Measurements from ENCODE around the gene PXDN.
"Not testable (repeated sequence)": the region's sequence is repeated elsewhere in the genome, so short reads cannot be mapped to it uniquely, and the experiment has no call there.

Gene PXDN

GRCh38 chr2:1770566-1771380 lies 26.5 kb upstream of the PXDN start:
- Mint-ChIP-seq H3K27me3 (peaks cover 9% of the 10 kb centered on the region), H3K4me1 (no peaks in the 10 kb centered on the region), H3K9me3 (no peaks in the 10 kb centered on the region), H3K36me3 (ENCODE audit: insufficient read depth) (no peaks in the 10 kb centered on the region), H3K27ac (ENCODE audit: low read depth) (no peak overlapping the region), H3K4me3 (no peak overlapping the region)
- no peak for ATAC-seq (replicated peaks; ENCODE audit: extremely low read depth, poor library complexity, severe bottlenecking)
- DNase-seq (ENCODE audit: low spot score in 2 of 2), result no peak

- Mint-ChIP-seq H3K4me3 (no peak overlapping the region), H3K36me3 (ENCODE audit: insufficient read depth) (no peaks in the 10 kb centered on the region), H3K27me3 (peaks cover 9% of the 10 kb centered on the region), H3K27ac (ENCODE audit: low read depth) (no peak overlapping the region), H3K4me1 (no peaks in the 10 kb centered on the region), H3K9me3 (no peaks in the 10 kb centered on the region)
- no peak for DNase-seq (ENCODE audit: low spot score in 2 of 2)
- no peak for ATAC-seq (replicated peaks; ENCODE audit: extremely low read depth, poor library complexity, severe bottlenecking)
Measured at GRCh38 chr2:1769703-1770422, 25.5 kb upstream of the PXDN start.

GRCh38 chr2:1767939-1768691 lies 23.8 kb upstream of the PXDN start:
- Mint-ChIP-seq H3K36me3 (ENCODE audit: insufficient read depth) (no peaks in the 10 kb centered on the region), H3K27ac (ENCODE audit: low read depth) (no peak overlapping the region), H3K9me3 (no peaks in the 10 kb centered on the region), H3K4me3 (no peak overlapping the region), H3K27me3 (peaks cover 9% of the 10 kb centered on the region), H3K4me1 (no peaks in the 10 kb centered on the region)
- ATAC-seq (replicated peaks; ENCODE audit: extremely low read depth, poor library complexity, severe bottlenecking) (no peak), DNase-seq (ENCODE audit: low spot score in 2 of 2) (no peak)

DNA sequence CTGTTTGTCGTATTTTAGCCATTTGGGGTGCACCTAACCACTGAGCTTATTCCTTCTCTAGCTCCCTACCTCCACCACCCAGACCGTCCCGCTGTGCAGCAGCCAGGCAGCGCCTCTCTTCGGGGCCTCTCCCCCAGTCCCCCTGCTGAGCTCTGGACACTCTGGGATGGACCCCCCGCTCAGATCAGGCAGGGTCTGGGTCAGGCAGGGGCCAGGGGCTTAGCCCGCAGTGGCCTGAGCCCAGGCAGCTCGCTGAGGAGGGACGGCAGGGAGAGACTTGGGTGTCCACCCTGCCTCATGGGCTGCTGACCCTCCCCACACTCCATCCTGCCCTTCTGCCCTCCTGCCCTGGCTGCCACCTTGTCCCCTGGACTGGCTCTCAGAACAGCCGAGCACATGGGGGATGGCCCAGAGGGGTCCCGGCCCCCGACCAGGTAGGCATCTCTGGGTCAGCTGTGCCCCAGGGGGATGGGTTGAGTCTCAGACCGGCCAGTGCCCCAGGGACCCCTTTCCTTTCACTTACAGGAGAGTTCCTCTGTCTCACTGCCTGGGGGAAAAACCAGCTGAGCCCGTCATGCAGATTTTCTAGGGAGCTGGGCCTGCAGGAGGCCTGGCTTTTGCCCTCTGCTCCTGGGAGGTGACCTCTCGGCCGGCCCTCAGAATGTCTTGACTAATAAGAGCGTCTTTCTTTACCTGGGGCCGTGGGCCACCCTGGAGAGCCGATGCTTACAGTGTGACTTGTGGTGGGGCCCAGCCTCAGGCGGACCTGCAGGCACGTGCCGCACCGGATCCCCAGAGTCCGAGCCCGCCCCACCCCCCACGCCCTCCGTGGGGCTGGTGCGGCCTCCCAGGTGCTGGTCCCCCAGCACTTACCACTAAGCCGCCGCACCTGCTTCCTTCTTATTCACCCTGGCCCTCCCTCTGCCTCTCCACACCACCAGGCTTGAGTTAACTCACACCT lies 22.8 kb upstream of the PXDN start:
- DNase-seq (ENCODE audit: low spot score in 2 of 2) (no peak), ATAC-seq (replicated peaks; ENCODE audit: extremely low read depth, poor library complexity, severe bottlenecking) (no peak)
- no peaks in the 10 kb centered on the region for H3K4me1 Mint-ChIP-seq
- H3K9me3 Mint-ChIP-seq, result peaks cover 6% of the 10 kb centered on the region
- no peaks in the 10 kb centered on the region for H3K36me3 Mint-ChIP-seq (ENCODE audit: insufficient read depth)
- H3K27me3 Mint-ChIP-seq, result peaks cover 9% of the 10 kb centered on the region
- no peak overlapping the region for H3K4me3 Mint-ChIP-seq
- no peak overlapping the region for H3K27ac Mint-ChIP-seq (ENCODE audit: low read depth)

GRCh38 chr2:1766425-1766824 lies 22.1 kb upstream of the PXDN start:
- H3K4me1 Mint-ChIP-seq, result no peaks in the 10 kb centered on the region
- H3K27ac Mint-ChIP-seq (ENCODE audit: low read depth), result no peak overlapping the region

GRCh38 chr2:1765201-1765600 lies 20.9 kb upstream of the PXDN start:
- not testable (repeated sequence) for ATAC-seq (replicated peaks; ENCODE audit: extremely low read depth, poor library complexity, severe bottlenecking); DNase-seq (ENCODE audit: low spot score in 2 of 2); H3K4me3 Mint-ChIP-seq; H3K4me1 Mint-ChIP-seq; H3K27me3 Mint-ChIP-seq; H3K27ac Mint-ChIP-seq (ENCODE audit: low read depth); H3K36me3 Mint-ChIP-seq (ENCODE audit: insufficient read depth)
- H3K9me3 Mint-ChIP-seq, result peaks cover 11% of the 10 kb centered on the region

More at GRCh38 chr2:1766425-1766824, 22.1 kb upstream of the PXDN start:
- ATAC-seq (replicated peaks; ENCODE audit: extremely low read depth, poor library complexity, severe bottlenecking), result no peak
- Mint-ChIP-seq H3K27me3 (peaks cover 9% of the 10 kb centered on the region), H3K9me3 (peaks cover 6% of the 10 kb centered on the region), H3K4me3 (no peak overlapping the region), H3K36me3 (ENCODE audit: insufficient read depth) (peaks cover under 1% of the 10 kb centered on the region)
- DNase-seq (ENCODE audit: low spot score in 2 of 2), result no peak

DNA sequence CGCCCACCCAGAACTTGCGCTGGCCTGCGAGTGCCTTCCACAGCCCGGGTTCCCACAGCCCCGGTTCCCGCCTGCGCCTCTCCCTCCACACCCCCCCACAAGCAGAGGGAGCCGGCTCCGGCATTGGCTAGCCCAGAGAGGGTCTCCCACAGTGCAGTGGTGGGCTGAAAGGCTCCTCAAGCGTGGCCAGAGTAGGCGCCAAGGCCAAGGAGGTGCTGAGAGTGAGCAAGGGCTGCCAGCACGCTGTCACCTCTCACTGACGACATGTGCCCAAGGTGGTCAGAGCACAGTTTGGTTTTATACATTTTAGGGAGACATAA lies 15.3 kb upstream of the PXDN start:
- ATAC-seq (replicated peaks; ENCODE audit: extremely low read depth, poor library complexity, severe bottlenecking) (no peak), DNase-seq (ENCODE audit: low spot score in 2 of 2) (no peak)
- no peak overlapping the region for H3K4me3 Mint-ChIP-seq
- H3K4me1 Mint-ChIP-seq, result no peaks in the 10 kb centered on the region
- no peak overlapping the region for H3K27ac Mint-ChIP-seq (ENCODE audit: low read depth)
- H3K36me3 Mint-ChIP-seq (ENCODE audit: insufficient read depth), result peaks cover 3% of the 10 kb centered on the region
- peaks cover 11% of the 10 kb centered on the region for H3K9me3 Mint-ChIP-seq
- peaks cover 18% of the 10 kb centered on the region for H3K27me3 Mint-ChIP-seq

DNA sequence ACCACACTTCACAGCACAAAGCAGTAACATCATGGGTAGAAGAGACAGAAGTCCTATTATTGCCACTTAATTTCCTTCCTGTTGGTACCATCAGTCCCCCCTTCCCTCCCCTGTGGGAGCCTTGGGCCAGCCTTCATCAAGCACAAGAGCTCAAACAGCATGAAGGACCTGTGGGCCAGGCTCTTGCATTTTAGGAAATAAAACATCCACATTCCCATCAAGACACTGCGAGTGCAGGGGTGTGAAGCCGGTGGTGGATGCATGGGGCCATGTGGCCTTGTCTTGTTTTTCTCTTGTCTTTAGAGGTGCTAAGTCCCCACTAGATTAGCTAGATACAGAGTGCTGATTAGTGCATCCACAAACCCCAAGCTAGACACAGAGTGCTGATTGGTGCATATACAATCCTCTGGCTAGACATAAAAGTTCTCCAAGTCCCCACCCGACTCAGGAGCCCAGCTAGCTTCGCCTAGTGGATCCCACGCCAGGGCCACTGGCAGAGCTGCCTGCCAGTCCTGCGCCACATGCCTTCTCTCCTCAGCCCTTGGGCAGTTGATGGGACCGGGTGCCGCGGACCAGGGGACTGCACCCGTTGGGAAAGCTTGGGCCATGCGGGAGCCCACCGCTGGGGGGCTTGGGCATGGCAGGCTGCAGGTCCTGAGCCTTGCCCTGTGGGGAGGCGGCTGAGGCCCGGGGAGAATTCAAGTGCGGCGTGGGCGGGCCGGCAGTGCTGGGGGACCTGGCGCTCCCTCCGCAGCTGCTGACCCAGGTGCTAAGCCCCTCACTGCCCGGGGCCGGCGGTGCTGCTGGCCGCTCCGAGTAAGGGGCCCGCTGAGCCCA lies 14.7 kb upstream of the PXDN start:
- Mint-ChIP-seq H3K9me3 (peaks cover 11% of the 10 kb centered on the region), H3K4me3 (no peak overlapping the region), H3K27ac (ENCODE audit: low read depth) (no peak overlapping the region), H3K4me1 (no peaks in the 10 kb centered on the region), H3K36me3 (ENCODE audit: insufficient read depth) (peaks cover 3% of the 10 kb centered on the region), H3K27me3 (peaks cover 18% of the 10 kb centered on the region)
- no peak for DNase-seq (ENCODE audit: low spot score in 2 of 2)
- no peak for ATAC-seq (replicated peaks; ENCODE audit: extremely low read depth, poor library complexity, severe bottlenecking)

DNA sequence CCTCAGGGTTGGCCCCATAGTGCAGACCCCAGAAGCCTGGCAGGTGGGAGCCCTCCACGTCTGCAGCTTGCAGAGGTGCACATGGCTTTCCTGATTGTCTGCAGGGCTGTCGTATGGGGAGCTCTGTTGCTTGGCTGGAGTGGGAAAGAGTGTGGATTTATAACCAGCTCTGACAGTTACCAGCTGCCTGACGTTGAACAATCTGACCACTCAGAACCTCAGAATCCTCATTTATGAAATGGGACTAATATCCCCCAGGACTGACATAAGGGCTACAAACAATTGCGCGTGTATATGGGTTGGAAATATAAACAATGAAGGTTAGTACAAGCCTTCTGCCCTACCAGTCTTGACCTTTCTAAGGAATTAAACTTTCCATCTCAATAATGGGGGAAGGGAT lies 13.9 kb upstream of the PXDN start:
- peaks cover 11% of the 10 kb centered on the region for H3K9me3 Mint-ChIP-seq
- H3K4me3 Mint-ChIP-seq, result no peak overlapping the region
- no peaks in the 10 kb centered on the region for H3K4me1 Mint-ChIP-seq
- peaks cover 18% of the 10 kb centered on the region for H3K27me3 Mint-ChIP-seq
- DNase-seq (ENCODE audit: low spot score in 2 of 2) (no peak), ATAC-seq (replicated peaks; ENCODE audit: extremely low read depth, poor library complexity, severe bottlenecking) (no peak)
- no peak overlapping the region for H3K27ac Mint-ChIP-seq (ENCODE audit: low read depth)
- peaks cover 3% of the 10 kb centered on the region for H3K36me3 Mint-ChIP-seq (ENCODE audit: insufficient read depth)

DNA sequence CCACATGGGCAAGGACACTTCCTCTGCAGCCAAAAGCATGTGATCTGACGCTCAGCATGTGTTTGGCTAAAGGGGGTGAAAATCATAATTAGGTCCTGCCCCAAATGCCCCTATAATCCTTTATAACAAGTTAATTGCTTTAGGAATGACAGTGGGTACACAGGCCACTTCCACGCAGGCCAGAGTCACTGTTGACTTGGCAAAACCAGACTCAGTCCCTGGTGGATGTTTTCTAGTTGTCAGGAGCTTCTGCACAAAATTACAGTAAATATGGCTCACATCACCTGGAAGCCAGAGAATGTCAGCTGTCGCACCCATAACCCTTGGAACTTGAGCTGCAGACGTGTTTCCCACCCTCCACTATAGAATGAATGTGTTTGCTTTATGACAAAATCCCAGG lies 13.3 kb upstream of the PXDN start:
- Mint-ChIP-seq H3K4me3 (no peak overlapping the region), H3K4me1 (no peaks in the 10 kb centered on the region), H3K27me3 (peaks cover 18% of the 10 kb centered on the region), H3K36me3 (ENCODE audit: insufficient read depth) (peaks cover 3% of the 10 kb centered on the region), H3K9me3 (peaks cover 6% of the 10 kb centered on the region), H3K27ac (ENCODE audit: low read depth) (no peak overlapping the region)
- ATAC-seq (replicated peaks; ENCODE audit: extremely low read depth, poor library complexity, severe bottlenecking) (no peak), DNase-seq (ENCODE audit: low spot score in 2 of 2) (no peak)

GRCh38 chr2:1757146-1757545 lies 12.8 kb upstream of the PXDN start:
- not testable (repeated sequence) for H3K36me3 Mint-ChIP-seq (ENCODE audit: insufficient read depth); H3K4me3 Mint-ChIP-seq; H3K4me1 Mint-ChIP-seq; H3K9me3 Mint-ChIP-seq; DNase-seq (ENCODE audit: low spot score in 2 of 2); H3K27ac Mint-ChIP-seq (ENCODE audit: low read depth); ATAC-seq (replicated peaks; ENCODE audit: extremely low read depth, poor library complexity, severe bottlenecking)
- H3K27me3 Mint-ChIP-seq, result peaks cover 18% of the 10 kb centered on the region

Data from central memory CD8-positive, alpha-beta T cell (primary cell).